Pons (tissue), 1 donor: ENCODE results near the gene CLSTN1.

Experiments
- DNase-seq: peaks from one replicate; pipeline ENCODE4 v3.0.0-alpha.2; 2016; ENCODE audit warnings: low spot score

Gene CLSTN1

GRCh38 chr1:9730096-9730901, 93.5 kb downstream of the CLSTN1 start:
- DNase-seq: peak; percentile 50

GRCh38 chr1:9729523-9729922, 94.2 kb downstream of the CLSTN1 start:
- no peak for DNase-seq

GRCh38 chr1:9728451-9729295, 95.1 kb downstream of the CLSTN1 start:
- DNase-seq: no peak

- no peak for DNase-seq
These were observed 96.7 kb downstream of the CLSTN1 start for GRCh38 chr1:9726905-9727595.

DNA sequence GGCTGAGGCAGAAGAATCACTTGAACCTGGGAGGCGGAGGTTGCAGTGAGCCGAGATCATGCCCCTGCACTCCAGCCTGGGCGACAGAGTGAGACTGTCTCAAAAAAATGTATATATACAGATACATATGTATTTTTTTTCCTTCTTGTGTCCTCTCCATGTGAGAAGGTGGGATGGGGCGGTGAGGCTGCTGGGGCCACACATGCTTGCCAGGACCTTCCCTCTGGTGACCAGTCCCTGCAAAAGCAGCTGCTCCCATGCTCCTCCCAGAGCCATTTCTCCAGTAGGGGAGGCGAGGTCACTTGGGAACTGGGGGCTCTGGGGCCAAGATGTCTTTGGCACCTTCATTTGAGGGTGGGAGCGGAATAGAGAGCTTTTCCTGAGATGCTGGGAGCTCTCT, 97.4 kb downstream of the CLSTN1 start:
- no peak for DNase-seq

GRCh38 chr1:9724706-9725476, 98.9 kb downstream of the CLSTN1 start:
- DNase-seq: no peak

DNA sequence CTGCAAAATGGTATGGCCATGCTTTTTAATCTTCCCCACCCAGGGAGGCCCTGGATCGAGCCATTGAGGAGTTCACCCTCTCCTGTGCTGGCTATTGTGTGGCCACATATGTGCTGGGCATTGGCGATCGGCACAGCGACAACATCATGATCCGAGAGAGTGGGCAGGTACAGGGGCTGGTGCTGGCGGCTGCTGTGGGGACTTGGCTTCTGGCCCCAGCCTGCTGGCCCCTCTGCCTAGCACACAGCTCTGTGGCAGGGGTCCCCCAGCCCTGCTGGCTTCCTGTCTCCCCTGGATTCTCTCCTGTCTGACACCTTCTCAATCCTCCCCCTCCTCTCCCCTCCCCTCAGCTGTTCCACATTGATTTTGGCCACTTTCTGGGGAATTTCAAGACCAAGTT, 99.8 kb downstream of the CLSTN1 start:
- DNase-seq: no peak

DNA sequence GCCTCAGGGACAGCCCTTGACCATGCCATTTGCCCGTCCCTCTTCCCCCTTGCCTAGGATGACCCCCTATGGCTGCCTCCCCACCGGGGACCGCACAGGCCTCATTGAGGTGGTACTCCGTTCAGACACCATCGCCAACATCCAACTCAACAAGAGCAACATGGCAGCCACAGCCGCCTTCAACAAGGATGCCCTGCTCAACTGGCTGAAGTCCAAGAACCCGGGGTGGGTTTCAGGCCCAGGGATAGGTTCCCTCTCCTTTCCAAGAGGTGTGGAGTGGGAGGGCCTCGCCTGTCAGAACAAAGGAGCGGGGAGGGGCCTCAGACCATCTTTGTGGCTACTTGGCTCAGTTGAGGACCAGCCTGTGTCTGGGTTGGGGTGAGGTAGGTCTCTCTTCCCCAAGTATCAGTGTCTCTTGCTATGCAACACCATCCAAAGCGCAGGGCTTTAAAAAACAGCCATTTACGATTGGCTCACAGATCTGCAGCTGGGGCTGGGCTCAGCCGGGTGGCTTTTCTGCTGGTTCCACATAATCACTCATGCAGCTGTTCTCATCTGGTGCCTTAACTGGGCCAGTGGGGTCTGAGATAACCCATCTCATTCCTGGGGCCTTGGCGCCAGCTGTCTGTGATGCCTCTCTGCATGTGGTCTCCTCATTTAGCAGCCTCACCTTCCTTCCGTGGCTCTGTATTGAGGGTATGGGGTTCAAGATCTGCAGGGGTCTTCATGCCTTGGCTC, 100.5 kb downstream of the CLSTN1 start:
- no peak for DNase-seq

DNA sequence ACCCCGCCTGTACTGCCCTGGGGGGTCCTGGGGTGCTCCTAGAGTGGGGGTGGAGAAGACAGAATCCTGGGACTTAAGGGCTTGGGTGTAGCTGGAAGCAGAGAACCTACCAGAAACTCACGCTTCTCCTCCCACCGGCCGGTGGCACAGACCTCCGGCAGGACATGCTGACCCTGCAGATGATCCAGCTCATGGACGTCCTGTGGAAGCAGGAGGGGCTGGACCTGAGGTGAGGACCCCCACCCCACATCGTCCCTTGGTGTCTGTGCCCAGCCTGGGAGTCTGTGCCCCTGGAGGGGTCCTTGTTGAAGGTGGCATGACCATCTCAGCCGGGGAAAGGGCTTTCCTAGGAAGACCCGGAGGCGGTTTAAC, 101.4 kb downstream of the CLSTN1 start:
- DNase-seq: no peak

DNA sequence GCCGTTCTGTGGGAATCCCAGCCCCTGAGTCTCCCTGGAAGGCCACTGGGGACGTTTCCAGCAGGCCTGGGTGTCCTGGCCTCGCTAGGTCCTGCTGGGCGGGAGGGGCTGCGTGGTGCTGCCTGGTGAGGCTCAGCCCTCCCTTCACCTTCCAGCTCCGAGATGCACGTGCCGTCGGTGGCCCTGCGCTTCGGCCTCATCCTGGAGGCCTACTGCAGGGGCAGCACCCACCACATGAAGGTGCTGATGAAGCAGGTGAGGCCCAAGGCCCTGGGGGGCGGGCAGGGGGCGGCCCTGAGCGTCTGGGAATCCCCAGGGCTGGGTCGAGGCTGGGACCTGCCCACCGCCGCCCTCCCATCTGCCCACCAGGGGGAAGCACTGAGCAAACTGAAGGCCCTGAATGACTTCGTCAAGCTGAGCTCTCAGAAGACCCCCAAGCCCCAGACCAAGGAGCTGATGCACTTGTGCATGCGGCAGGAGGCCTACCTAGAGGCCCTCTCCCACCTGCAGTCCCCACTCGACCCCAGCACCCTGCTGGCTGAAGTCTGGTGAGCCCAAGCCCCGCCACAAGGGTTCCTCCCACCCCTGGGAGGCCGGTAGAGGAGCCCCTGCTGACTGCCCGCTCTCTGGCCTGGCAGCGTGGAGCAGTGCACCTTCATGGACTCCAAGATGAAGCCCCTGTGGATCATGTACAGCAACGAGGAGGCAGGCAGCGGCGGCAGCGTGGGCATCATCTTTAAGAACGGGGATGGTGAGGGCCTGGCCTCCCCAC, 102.0 kb downstream of the CLSTN1 start:
- DNase-seq: no peak

DNA sequence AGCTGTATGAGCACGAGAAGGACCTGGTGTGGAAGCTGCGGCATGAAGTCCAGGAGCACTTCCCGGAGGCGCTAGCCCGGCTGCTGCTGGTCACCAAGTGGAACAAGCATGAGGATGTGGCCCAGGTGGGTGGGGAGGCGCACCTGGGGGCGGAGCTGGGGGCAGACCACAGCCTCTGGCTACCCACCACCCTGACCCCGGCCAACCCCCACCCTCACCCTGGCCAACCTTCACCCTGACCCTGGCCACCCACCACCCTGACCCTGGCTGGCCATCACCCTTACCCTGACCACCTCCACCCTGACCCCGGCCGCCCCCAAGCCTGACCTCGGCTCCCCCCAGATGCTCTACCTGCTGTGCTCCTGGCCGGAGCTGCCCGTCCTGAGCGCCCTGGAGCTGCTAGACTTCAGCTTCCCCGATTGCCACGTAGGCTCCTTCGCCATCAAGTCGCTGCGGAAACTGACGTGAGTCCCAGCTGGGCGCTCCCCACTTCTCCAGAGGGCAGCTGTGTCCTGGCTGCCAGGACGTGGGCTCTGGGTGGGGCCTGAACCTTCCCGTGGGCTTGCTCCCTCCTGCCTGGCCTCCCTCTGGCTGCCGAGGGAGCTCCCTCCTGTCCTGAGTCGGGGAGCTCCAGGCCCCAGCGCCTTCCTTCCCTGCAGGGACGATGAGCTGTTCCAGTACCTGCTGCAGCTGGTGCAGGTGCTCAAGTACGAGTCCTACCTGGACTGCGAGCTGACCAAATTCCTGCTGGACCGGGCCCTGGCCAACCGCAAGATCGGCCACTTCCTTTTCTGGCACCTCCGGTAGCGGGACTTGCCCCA, 102.8 kb downstream of the CLSTN1 start:
- no peak for DNase-seq

DNA sequence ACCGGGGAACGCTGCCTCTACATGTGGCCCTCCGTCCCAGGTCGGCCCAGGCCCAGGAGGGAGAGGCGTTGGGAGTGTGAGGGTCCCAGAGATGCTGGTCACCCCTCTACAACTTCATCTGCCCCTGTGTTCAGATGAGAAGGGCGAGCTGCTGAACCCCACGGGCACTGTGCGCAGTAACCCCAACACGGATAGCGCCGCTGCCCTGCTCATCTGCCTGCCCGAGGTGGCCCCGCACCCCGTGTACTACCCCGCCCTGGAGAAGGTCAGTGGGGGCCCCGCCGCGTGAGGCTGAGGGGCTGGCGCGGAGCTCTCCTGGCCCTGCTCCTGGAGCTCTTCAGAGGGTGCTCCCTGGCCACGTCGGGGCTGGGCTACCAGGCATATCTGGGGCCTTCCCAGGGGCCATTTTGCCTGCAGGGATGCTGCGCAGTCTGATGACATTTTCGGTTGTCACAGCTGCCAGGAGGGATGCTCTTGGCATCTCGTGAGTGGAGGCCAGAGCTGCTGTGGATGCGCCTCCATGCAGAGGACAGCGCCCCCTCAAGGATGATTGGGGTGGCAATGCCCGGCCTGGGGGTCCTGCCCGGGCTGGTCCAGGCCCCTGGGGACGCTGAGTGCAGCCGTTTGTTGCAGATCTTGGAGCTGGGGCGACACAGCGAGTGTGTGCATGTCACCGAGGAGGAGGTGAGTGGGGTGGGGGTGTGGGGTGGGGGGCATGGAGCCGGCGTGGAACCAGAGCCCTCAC, 103.6 kb downstream of the CLSTN1 start:
- no peak for DNase-seq

DNA sequence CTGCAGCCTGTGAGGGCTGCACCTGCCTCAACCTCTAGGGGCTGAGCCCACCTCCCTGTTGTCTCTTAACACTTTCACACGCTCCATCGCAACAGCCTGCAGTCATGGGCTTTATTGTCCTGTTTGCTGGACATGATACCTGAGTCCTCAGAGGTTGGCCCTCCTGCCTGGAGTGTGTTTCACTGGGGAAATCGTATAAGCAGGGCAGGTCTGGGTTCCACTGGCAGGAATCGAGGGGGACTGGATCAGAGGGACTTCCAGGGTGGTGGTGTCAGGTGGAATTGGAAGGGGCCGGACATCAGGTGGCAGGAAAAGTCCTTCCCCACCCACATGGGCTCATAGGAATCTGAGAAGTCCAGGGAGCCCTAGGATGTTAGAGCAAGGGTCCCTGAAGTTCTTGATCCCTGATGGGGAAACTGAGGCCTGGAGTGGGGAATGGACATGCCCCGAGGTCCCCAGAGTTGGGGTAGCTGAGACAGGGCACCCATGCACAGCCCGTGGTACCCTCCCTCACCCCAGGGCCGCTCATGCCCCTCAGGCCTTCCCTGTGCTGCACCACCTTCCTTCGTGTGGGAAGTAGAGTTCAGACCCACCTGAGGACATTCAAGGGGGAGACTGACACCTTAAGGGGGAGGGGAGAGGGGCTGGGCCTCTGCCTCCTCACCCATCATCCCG, 105.6 kb downstream of the CLSTN1 start:
- DNase-seq: no peak

GRCh38 chr1:9717193-9718005, 106.4 kb downstream of the CLSTN1 start:
- DNase-seq: peak; percentile 53

DNA sequence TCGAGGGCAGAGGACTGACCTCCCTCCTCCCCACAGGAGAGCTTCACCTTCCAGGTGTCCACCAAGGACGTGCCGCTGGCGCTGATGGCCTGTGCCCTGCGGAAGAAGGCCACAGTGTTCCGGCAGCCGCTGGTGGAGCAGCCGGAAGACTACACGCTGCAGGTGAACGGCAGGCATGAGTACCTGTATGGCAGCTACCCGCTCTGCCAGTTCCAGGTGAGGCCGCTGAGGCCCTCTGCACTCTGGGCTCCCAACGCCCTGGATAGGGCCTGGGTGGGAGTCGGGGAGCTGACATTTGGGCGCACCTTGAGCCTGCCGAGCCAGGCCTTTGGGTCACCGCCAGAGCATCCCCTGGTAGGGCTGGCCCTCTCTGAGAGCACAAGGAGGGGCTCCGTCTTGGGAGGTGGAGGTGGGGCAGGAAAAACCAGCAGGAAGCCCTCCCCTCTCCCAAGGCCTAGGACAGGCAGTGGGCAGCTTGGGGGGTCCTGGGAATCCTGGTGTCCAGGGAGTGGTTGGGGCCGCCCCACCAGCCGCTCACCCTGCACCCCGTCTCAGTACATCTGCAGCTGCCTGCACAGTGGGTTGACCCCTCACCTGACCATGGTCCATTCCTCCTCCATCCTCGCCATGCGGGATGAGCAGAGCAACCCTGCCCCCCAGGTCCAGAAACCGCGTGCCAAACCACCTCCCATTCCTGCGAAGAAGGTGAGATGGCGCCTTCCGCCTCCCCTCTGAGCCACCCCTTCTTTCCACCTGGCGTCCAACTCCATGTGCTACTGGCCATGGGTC, 107.2 kb downstream of the CLSTN1 start:
- DNase-seq: no peak

- no peak for DNase-seq
These were observed 108.1 kb downstream of the CLSTN1 start for GRCh38 chr1:9715536-9716226.
